Effector memory CD4-positive, alpha-beta T cell (primary cell): ENCODE results near the gene PCDHA9.
"Not testable (repeated sequence)": the region's sequence is repeated elsewhere in the genome, so short reads cannot be mapped to it uniquely, and the experiment has no call there.

Experiments
- DNase-seq, 3 donors: peaks; one replicate each; pipeline ENCODE4 v3.0.0-alpha.2; 2020
- H3K27ac ChIP-seq: 2 replicates; pipeline ENCODE4 v1.7.0; 2013; ENCODE audit warnings: mild to moderate bottlenecking, low read length, moderate library complexity; ENCODE audit not compliant: insufficient read depth, poor library complexity, severe bottlenecking
- H3K27me3 ChIP-seq: replicated peaks from 2 replicates; pipeline ENCODE4 v1.7.0; 2013; ENCODE audit warnings: mild to moderate bottlenecking, low read length; ENCODE audit not compliant: insufficient read depth, control insufficient read depth, poor library complexity, severe bottlenecking
- H3K36me3 ChIP-seq: 2 replicates; pipeline ENCODE4 v1.7.0; 2013; ENCODE audit warnings: mild to moderate bottlenecking, low read length, moderate library complexity; ENCODE audit not compliant: control insufficient read depth, insufficient read depth
- H3K4me1 ChIP-seq: 2 replicates; pipeline ENCODE4 v1.7.0; 2013; ENCODE audit warnings: low read length, mild to moderate bottlenecking; ENCODE audit not compliant: control insufficient read depth, insufficient read depth, poor library complexity, severe bottlenecking
- H3K4me3 ChIP-seq: 2 replicates; pipeline ENCODE4 v1.7.0; 2013; ENCODE audit warnings: low read length, low read depth, mild to moderate bottlenecking; ENCODE audit not compliant: insufficient read depth, poor library complexity, severe bottlenecking
- H3K9me3 ChIP-seq: 2 replicates; pipeline ENCODE4 v1.7.0; 2013; ENCODE audit warnings: mild to moderate bottlenecking, low read length, moderate library complexity; ENCODE audit not compliant: control insufficient read depth

Gene PCDHA9

GRCh38 chr5:140821375-140822280 is 26.6 kb upstream of the PCDHA9 start, which contains the start of gene PCDHA5:
Gene PCDHA5 (plus strand): TSS chr5:140821613.
- DNase-seq: no peak
- Histone ChIP-seq H3K4me1 (no peaks in the 10 kb centered on the region), H3K9me3 (no peaks in the 10 kb centered on the region), H3K27me3 (peaks cover 3% of the 10 kb centered on the region), H3K36me3 (no peaks in the 10 kb centered on the region), H3K4me3 (no peak within 1 kb of the TSS), H3K27ac (no peak within 1 kb of the TSS)

- Histone ChIP-seq H3K27ac (no peak overlapping the region), H3K4me3 (no peak overlapping the region), H3K4me1 (no peaks in the 10 kb centered on the region), H3K9me3 (no peaks in the 10 kb centered on the region), H3K27me3 (peaks cover 3% of the 10 kb centered on the region), H3K36me3 (no peaks in the 10 kb centered on the region)
- no peak for DNase-seq
These were observed 25.9 kb upstream of the PCDHA9 start for GRCh38 chr5:140822281-140822629.

- not testable (repeated sequence) for H3K27me3 ChIP-seq, H3K27ac ChIP-seq, H3K36me3 ChIP-seq, H3K4me3 ChIP-seq, H3K9me3 ChIP-seq, H3K4me1 ChIP-seq, DNase-seq
These were observed 25.2 kb upstream of the PCDHA9 start for GRCh38 chr5:140822969-140823368.

- Histone ChIP-seq H3K4me1 (no peaks in the 10 kb centered on the region), H3K9me3 (no peaks in the 10 kb centered on the region), H3K27ac (no peak overlapping the region), H3K4me3 (no peak overlapping the region), H3K27me3 (peaks cover 3% of the 10 kb centered on the region), H3K36me3 (no peaks in the 10 kb centered on the region)
- DNase-seq: no peak
These were observed 24.7 kb upstream of the PCDHA9 start for GRCh38 chr5:140823475-140823874.

- Histone ChIP-seq H3K36me3 (no peaks in the 10 kb centered on the region), H3K4me1 (no peaks in the 10 kb centered on the region), H3K27ac (no peak within 1 kb of the TSS), H3K9me3 (no peaks in the 10 kb centered on the region), H3K27me3 (no peaks in the 10 kb centered on the region), H3K4me3 (no peak within 1 kb of the TSS)
- no peak for DNase-seq
These were observed 20.3 kb upstream of the PCDHA9 start, which contains the start of gene PCDHA6 for GRCh38 chr5:140827704-140828361. Gene PCDHA6 (plus strand): TSS chr5:140827960. CDS start chr5:140828092, 132 bp downstream.

- no peaks in the 10 kb centered on the region for H3K27me3 ChIP-seq
- no peaks in the 10 kb centered on the region for H3K9me3 ChIP-seq
- H3K4me1 ChIP-seq: no peaks in the 10 kb centered on the region
- no peak overlapping the region for H3K4me3 ChIP-seq
- no peak overlapping the region for H3K27ac ChIP-seq
- no peaks in the 10 kb centered on the region for H3K36me3 ChIP-seq
- DNase-seq: no peak
These were observed 19.8 kb upstream of the PCDHA9 start for GRCh38 chr5:140828362-140828737.

- not testable (repeated sequence) for H3K9me3 ChIP-seq, H3K4me1 ChIP-seq, H3K4me3 ChIP-seq, H3K27ac ChIP-seq, H3K36me3 ChIP-seq, DNase-seq, H3K27me3 ChIP-seq
These were observed 18.4 kb upstream of the PCDHA9 start for GRCh38 chr5:140829511-140830501.

- H3K4me1 ChIP-seq: no peaks in the 10 kb centered on the region
- no peak for DNase-seq
- H3K36me3 ChIP-seq: no peaks in the 10 kb centered on the region
- H3K27me3 ChIP-seq: no peaks in the 10 kb centered on the region
- H3K4me3 ChIP-seq: no peak within 1 kb of the TSS
- no peaks in the 10 kb centered on the region for H3K9me3 ChIP-seq
- no peak within 1 kb of the TSS for H3K27ac ChIP-seq
These were observed 14.2 kb upstream of the PCDHA9 start, which contains the start of gene PCDHA7 for GRCh38 chr5:140833993-140834392. Gene PCDHA7 (plus strand): TSS chr5:140834269. CDS start chr5:140834384, 115 bp downstream.

GRCh38 chr5:140834439-140835008 is 13.7 kb upstream of the PCDHA9 start:
- H3K9me3 ChIP-seq, H3K36me3 ChIP-seq, H3K4me1 ChIP-seq, H3K27me3 ChIP-seq, H3K4me3 ChIP-seq, DNase-seq, H3K27ac ChIP-seq: not testable (repeated sequence)
